ENCODE measurements around the gene ATP2A1. TPM values are rescaled to one million over a fixed set of nuclear protein-coding genes. Genes with fewer than 3 reads are reported as not detected.

ATP2A1 gene
- total RNA-seq, 1 experiment from 2014 or later: 10.3 TPM

DNA sequence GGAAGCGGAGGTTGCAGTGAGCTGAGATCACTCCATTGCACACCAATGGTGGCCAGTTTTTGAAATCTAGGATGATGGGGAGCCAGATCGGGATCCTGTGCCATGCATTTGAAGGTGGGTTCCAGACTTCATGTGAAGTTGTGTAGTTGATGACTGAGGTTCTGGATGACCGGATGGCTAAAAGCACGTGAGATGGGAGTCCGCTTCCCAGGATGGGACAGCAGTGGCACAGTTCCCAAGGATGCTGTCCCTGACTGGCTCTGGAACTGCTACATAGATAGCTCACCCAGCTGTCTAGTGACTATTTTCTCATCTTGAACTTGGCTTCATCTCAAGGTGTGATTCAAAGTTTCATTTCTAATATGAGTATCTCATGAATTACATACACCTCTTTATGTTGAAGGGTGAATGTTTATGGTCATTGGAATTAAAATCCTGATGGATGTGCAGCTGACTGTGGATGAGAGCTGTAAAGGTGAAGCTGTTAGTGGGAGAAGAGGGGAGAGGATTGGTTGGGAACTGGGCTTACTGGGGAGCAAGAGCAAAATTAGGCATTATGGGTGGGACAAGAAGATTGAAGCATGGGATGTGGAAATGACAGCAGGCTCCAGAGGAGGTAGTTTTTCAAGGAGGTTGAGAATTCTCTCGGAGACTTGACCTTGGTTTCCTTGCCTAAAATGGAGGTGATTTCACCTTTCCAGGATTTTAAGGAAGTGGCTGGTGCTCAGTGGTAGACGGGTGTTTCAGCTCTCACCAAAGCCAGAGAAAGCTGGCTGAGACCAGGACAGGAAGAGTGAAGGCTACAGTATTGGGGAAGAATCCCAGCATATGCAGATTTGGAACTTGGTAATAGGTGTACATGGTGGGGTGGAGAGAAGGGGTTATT, 40.4 kb upstream of the ATP2A1 start:
- H3K4me1 ChIP-seq (ENCODE audit: control insufficient read depth in 1 of 2, insufficient read depth in 2 of 2, low read length in 2 of 2): no peaks in the 10 kb centered on the region
- no peak for DNase-seq (ENCODE audit: low read depth, low spot score)
- H2AFZ ChIP-seq (ENCODE audit: low read depth, low read length, poor library complexity, severe bottlenecking): no peak overlapping the region
- no peaks in the 10 kb centered on the region for H3K9me3 ChIP-seq (ENCODE audit: control insufficient read depth in 1 of 2, insufficient read depth in 1 of 2, low read depth in 1 of 2, low read length in 2 of 2)
- H3K27ac ChIP-seq (ENCODE audit: low read depth, low read length): no peak overlapping the region
- no peaks in the 10 kb centered on the region for H4K20me1 ChIP-seq (ENCODE audit: insufficient read depth)
- no peak overlapping the region for H3K4me2 ChIP-seq (ENCODE audit: low read length)
- ATAC-seq: no peak
- ChIA-PET POLR2A (no interaction called here), CTCF (no interaction called here), RAD21 (ENCODE audit: low non-redundant PET in 1 of 2, low total read pairs in 2 of 2, uncharacterized antibody in 2 of 2, unreplicated experiment in 2 of 2) (no interaction called here)
- TF ChIP-seq CBX3 (IDR thresholded peaks at IDR 0.05; ENCODE audit: low read depth) (no peak), JUND (IDR thresholded peaks at IDR 0.05) (peak; percentile 12; the same call in 1 of the 2 replicates)
- intact Hi-C loops (cut with micrococcal nuclease): no loop called here
- no TSS peak for BruUV-seq (replicated peaks)
- no peak overlapping the region for H3K4me3 ChIP-seq (replicated peaks in 1 of 2; ENCODE audit: low read depth in 1 of 2, low read length in 2 of 2)
- no peaks in the 10 kb centered on the region for H3K27me3 ChIP-seq (ENCODE audit: insufficient read depth, low read length)
- peaks cover 10% of the 10 kb centered on the region for H3K79me2 ChIP-seq (ENCODE audit: insufficient read depth, low read length)
- H3K9ac ChIP-seq (ENCODE audit: low read length): no peak overlapping the region
- no peaks in the 10 kb centered on the region for H3K9me2 ChIP-seq (ENCODE audit: insufficient read depth)
- H3K36me3 ChIP-seq (ENCODE audit: control insufficient read depth in 1 of 2, insufficient read depth in 2 of 2, low read length in 2 of 2): peaks cover 48 to 49% of the 10 kb centered on the region in 2 experiments

DNA sequence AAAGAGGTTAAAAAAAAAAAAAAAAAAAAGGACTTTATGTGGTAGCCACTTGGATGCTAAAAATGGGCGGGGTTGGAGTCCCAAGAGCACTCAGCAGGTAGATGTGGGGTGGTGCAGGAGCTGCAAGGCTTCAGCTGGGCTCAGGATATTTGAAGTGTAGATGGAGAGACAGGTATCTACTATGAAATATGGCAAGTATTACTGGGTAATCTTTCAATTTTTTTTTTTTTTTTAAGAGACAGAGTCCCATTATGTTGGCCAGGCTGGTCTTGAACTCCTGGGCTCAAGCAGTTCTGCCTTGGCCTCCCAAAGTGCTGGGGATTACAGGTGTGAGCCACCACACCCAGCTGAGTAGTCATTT, 39.8 kb upstream of the ATP2A1 start:
- DNase-seq (ENCODE audit: low read depth, low spot score) (no peak), ATAC-seq (no peak)
- peaks cover 48 to 49% of the 10 kb centered on the region in 2 experiments for H3K36me3 ChIP-seq (ENCODE audit: control insufficient read depth in 1 of 2, insufficient read depth in 2 of 2, low read length in 2 of 2)
- no peaks in the 10 kb centered on the region for H4K20me1 ChIP-seq (ENCODE audit: insufficient read depth)
- H3K9me3 ChIP-seq (ENCODE audit: control insufficient read depth in 1 of 2, insufficient read depth in 1 of 2, low read depth in 1 of 2, low read length in 2 of 2): no peaks in the 10 kb centered on the region
- peaks cover 4% of the 10 kb centered on the region; the same call in 1 of the 2 replicates for H3K79me2 ChIP-seq (ENCODE audit: insufficient read depth, low read length)
- H3K27ac ChIP-seq (ENCODE audit: low read depth, low read length): no peak overlapping the region
- CTCF ChIA-PET: no interaction called here
- no TSS peak for BruUV-seq (replicated peaks)
- H3K9ac ChIP-seq (ENCODE audit: low read length): no peak overlapping the region
- H3K9me2 ChIP-seq (ENCODE audit: insufficient read depth): no peaks in the 10 kb centered on the region
- RAD21 ChIA-PET (ENCODE audit: low non-redundant PET in 1 of 2, low total read pairs in 2 of 2, uncharacterized antibody in 2 of 2, unreplicated experiment in 2 of 2): no interaction called here
- POLR2A ChIA-PET: no interaction called here
- intact Hi-C loops (cut with micrococcal nuclease): no loop called here
- no peak overlapping the region for H3K4me2 ChIP-seq (ENCODE audit: low read length)
- no peak overlapping the region for H3K4me3 ChIP-seq (replicated peaks in 1 of 2; ENCODE audit: low read depth in 1 of 2, low read length in 2 of 2)
- no peak overlapping the region for H2AFZ ChIP-seq (ENCODE audit: low read depth, low read length, poor library complexity, severe bottlenecking)
- H3K27me3 ChIP-seq (ENCODE audit: insufficient read depth, low read length): no peaks in the 10 kb centered on the region
- no peaks in the 10 kb centered on the region for H3K4me1 ChIP-seq (ENCODE audit: control insufficient read depth in 1 of 2, insufficient read depth in 2 of 2, low read length in 2 of 2)
- no peak for TF ChIP-seq ZFX (IDR thresholded peaks at IDR 0.05)
- no peak for TF ChIP-seq SIN3A (IDR thresholded peaks at IDR 0.05; ENCODE audit: low read depth)
- no peak for TF ChIP-seq CEBPB (IDR thresholded peaks at IDR 0.05; ENCODE audit: low read depth)
- TF ChIP-seq, protein P1, sequence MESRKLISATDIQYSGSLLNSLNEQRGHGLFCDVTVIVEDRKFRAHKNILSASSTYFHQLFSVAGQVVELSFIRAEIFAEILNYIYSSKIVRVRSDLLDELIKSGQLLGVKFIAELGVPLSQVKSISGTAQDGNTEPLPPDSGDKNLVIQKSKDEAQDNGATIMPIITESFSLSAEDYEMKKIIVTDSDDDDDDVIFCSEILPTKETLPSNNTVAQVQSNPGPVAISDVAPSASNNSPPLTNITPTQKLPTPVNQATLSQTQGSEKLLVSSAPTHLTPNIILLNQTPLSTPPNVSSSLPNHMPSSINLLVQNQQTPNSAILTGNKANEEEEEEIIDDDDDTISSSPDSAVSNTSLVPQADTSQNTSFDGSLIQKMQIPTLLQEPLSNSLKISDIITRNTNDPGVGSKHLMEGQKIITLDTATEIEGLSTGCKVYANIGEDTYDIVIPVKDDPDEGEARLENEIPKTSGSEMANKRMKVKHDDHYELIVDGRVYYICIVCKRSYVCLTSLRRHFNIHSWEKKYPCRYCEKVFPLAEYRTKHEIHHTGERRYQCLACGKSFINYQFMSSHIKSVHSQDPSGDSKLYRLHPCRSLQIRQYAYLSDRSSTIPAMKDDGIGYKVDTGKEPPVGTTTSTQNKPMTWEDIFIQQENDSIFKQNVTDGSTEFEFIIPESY (IDR thresholded peaks at IDR 0.05; ENCODE audit: extremely low read depth, insufficient replicate concordance, low read length): no peak
- no peak for TF ChIP-seq RAD21 (IDR thresholded peaks at IDR 0.05; ENCODE audit: low read depth)
- TF ChIP-seq POLR2AphosphoS5 (IDR thresholded peaks at IDR 0.05; ENCODE audit: low read depth, low read length): no peak; the same call in 1 of the 2 replicates
- TF ChIP-seq, protein P2, sequence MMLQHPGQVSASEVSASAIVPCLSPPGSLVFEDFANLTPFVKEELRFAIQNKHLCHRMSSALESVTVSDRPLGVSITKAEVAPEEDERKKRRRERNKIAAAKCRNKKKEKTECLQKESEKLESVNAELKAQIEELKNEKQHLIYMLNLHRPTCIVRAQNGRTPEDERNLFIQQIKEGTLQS (IDR thresholded peaks at IDR 0.05): no peak
- no peak for TF ChIP-seq JUND (IDR thresholded peaks at IDR 0.05)
- no peak for TF ChIP-seq EGR1 (IDR thresholded peaks at IDR 0.05; ENCODE audit: low read depth)
- no peak for TF ChIP-seq SP1 (IDR thresholded peaks at IDR 0.05; ENCODE audit: low read depth)
- no peak for TF ChIP-seq ZNF274 (IDR thresholded peaks at IDR 0.05; ENCODE audit: low read depth, low read length)
- no peak for TF ChIP-seq POLR2A (IDR thresholded peaks at IDR 0.05; ENCODE audit: borderline replicate concordance, extremely low read depth, insufficient read depth, insufficient read length)
- no peak for TF ChIP-seq FOSL1 (IDR thresholded peaks at IDR 0.05; ENCODE audit: low read depth)
- TF ChIP-seq SRF (IDR thresholded peaks at IDR 0.05; ENCODE audit: low read depth): no peak
- no peak for TF ChIP-seq EZH2phosphoT487 (IDR thresholded peaks at IDR 0.05; ENCODE audit: borderline replicate concordance)
- TF ChIP-seq ELF1 (IDR thresholded peaks at IDR 0.05; ENCODE audit: borderline replicate concordance, low read depth): no peak

Data from HCT116 (cell line).